ENCODE results near the gene PPP2R2D. TPM values are rescaled to one million over a fixed set of nuclear protein-coding genes. Genes with fewer than 3 reads are reported as not detected.

Gene PPP2R2D
- total and polyA plus RNA-seq, 9 donors, result 26.7 to 62.9 (median 42.0) TPM

- intact Hi-C loops (cut with DNase I), result loop anchor here in 2 of 4 donors (5.0 to 10.0 kb wide), 2 partner anchors 53 to 55 kb away; no protein-coding TSS in a partner anchor
- peak; percentile 57 to 76 (median 68) for DNase-seq
- peaks cover 9% of the 10 kb centered on the region for H3K4me1 ChIP-seq (ENCODE audit: insufficient read depth)
- 31 to 45% (median 36%) methylated on average over 28 of the region's 28 CpGs for WGBS, 3 donors
- no peaks in the 10 kb centered on the region for H3K27me3 ChIP-seq
- H3K36me3 ChIP-seq, result no peaks in the 10 kb centered on the region
- no peak for TF ChIP-seq EP300 (IDR thresholded peaks at IDR 0.05)
- no peak for TF ChIP-seq CTCF (IDR thresholded peaks at IDR 0.05)
- no peak for TF ChIP-seq POLR2A (IDR thresholded peaks at IDR 0.05)
- peak overlapping the region in 1 of 2 donors; percentile 45 for H3K27ac ChIP-seq
- H3K4me3 ChIP-seq, result no peak overlapping the region
- H3K9me3 ChIP-seq, result no peaks in the 10 kb centered on the region
Measured at GRCh38 chr10:131891929-131892805, 8.6 kb upstream of the PPP2R2D start.

GRCh38 chr10:131892806-131893675, 7.8 kb upstream of the PPP2R2D start:
- Histone ChIP-seq H3K27me3 (no peaks in the 10 kb centered on the region), H3K4me1 (ENCODE audit: insufficient read depth) (peaks cover 11% of the 10 kb centered on the region), H3K9me3 (no peaks in the 10 kb centered on the region), H3K4me3 (no peak overlapping the region), H3K36me3 (no peaks in the 10 kb centered on the region), H3K27ac (no peak overlapping the region)
- intact Hi-C loops (cut with DNase I), result loop anchor here in 2 of 4 donors (5.0 to 10.0 kb wide), 2 partner anchors 52 to 54 kb away; no protein-coding TSS in a partner anchor
- DNase-seq, result peak in 1 of 5 donors; percentile 18
- TF ChIP-seq CTCF (IDR thresholded peaks at IDR 0.05) (no peak), EP300 (IDR thresholded peaks at IDR 0.05) (no peak), POLR2A (IDR thresholded peaks at IDR 0.05) (no peak)
- WGBS, 3 donors, result 88 to 92% (median 89%) methylated on average over 27 of the region's 27 CpGs

DNA sequence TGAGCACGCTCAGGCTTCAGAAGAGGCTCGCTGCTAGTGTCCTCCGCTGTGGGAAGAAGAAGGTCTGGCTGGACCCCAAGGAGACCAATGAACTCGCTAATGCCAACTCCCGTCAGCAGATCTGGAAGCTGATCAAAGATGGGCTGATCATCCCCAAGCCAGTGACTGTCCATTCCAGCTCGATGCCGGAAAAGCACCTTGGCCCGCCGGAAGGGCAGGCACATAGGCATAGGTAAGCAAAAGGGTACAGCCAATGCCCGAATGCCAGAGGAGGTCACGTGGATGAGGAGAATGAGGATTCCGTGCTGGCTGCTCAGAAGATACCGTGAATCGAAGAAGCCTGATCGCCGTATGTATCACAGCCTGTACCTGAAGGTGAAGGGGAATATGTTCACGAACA, 5.7 kb upstream of the PPP2R2D start:
- H3K27me3 ChIP-seq, result no peaks in the 10 kb centered on the region
- WGBS, 3 donors, result 95 to 96% (median 96%) methylated on average over 17 of the region's 17 CpGs
- H3K27ac ChIP-seq, result no peak overlapping the region
- TF ChIP-seq POLR2A (IDR thresholded peaks at IDR 0.05), result no peak
- no peak for TF ChIP-seq CTCF (IDR thresholded peaks at IDR 0.05)
- TF ChIP-seq EP300 (IDR thresholded peaks at IDR 0.05), result no peak
- peaks cover 11% of the 10 kb centered on the region for H3K4me1 ChIP-seq (ENCODE audit: insufficient read depth)
- H3K36me3 ChIP-seq, result no peaks in the 10 kb centered on the region
- no peak overlapping the region for H3K4me3 ChIP-seq
- DNase-seq, result peak in 1 of 5 donors; percentile 25
- intact Hi-C loops (cut with DNase I), result loop anchor here in 1 of 4 donors (10.0 kb wide), 1 partner anchor 50 kb away; no protein-coding TSS in a partner anchor
- no peaks in the 10 kb centered on the region for H3K9me3 ChIP-seq

- no peaks in the 10 kb centered on the region for H3K36me3 ChIP-seq
- H3K4me3 ChIP-seq, result no peak overlapping the region
- H3K27ac ChIP-seq, result no peak overlapping the region
- intact Hi-C loops (cut with DNase I), result loop anchor here in 1 of 4 donors (10.0 kb wide), 1 partner anchor 48 kb away; no protein-coding TSS in a partner anchor
- TF ChIP-seq EP300 (IDR thresholded peaks at IDR 0.05) (no peak), POLR2A (IDR thresholded peaks at IDR 0.05) (no peak), CTCF (IDR thresholded peaks at IDR 0.05) (no peak)
- H3K9me3 ChIP-seq, result no peaks in the 10 kb centered on the region
- 81 to 92% (median 84%) methylated on average over 9 of the region's 9 CpGs for WGBS, 3 donors
- H3K4me1 ChIP-seq (ENCODE audit: insufficient read depth), result peaks cover 10% of the 10 kb centered on the region
- DNase-seq, result peak in 1 of 5 donors; percentile 6
- H3K27me3 ChIP-seq, result no peaks in the 10 kb centered on the region
Measured at GRCh38 chr10:131896403-131896802, 4.4 kb upstream of the PPP2R2D start.
